MM.1S (cell line): ENCODE data around the gene TLCD3A.

ENCODE experiments used
- EZH2phosphoT487 ChIP-seq: fragments of 300-600 bp; sonication (generic); IDR thresholded peaks from 2 replicates; pipeline ENCODE4 v1.6.1; 2018; ENCODE audit warnings: antibody characterized with exemption, low read length
- TF ChIP-seq, protein P1 (sequence below): fragments of 300-600 bp; sonication (generic); IDR thresholded peaks from 2 replicates; pipeline ENCODE4 v1.5.1; 2016; ENCODE audit warnings: antibody characterized with exemption, low read length, mixed read lengths

DNA sequence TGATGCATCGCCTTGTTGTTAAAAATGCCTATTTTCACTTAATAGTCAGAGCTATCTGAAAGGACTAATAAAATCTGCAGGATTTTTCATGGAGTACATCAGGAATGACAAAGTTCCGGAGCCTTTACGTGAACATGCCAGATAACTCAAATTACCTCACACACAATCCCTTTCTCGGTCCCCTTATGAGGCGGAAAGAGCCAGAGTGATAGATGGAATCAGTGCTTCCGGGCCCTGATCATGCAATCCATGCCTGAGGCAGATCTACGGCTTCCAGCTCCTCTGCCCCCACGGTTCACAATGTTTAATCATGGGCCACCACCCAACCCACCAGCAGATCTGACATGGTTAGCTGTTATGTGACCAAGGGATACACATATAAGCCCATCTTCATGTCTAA lies 34.7 kb upstream of the TLCD3A start:
- TF ChIP-seq, protein P1, sequence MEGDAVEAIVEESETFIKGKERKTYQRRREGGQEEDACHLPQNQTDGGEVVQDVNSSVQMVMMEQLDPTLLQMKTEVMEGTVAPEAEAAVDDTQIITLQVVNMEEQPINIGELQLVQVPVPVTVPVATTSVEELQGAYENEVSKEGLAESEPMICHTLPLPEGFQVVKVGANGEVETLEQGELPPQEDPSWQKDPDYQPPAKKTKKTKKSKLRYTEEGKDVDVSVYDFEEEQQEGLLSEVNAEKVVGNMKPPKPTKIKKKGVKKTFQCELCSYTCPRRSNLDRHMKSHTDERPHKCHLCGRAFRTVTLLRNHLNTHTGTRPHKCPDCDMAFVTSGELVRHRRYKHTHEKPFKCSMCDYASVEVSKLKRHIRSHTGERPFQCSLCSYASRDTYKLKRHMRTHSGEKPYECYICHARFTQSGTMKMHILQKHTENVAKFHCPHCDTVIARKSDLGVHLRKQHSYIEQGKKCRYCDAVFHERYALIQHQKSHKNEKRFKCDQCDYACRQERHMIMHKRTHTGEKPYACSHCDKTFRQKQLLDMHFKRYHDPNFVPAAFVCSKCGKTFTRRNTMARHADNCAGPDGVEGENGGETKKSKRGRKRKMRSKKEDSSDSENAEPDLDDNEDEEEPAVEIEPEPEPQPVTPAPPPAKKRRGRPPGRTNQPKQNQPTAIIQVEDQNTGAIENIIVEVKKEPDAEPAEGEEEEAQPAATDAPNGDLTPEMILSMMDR, result no peak
- no peak for TF ChIP-seq EZH2phosphoT487
